ENCODE measurements around the gene TMEM156. TPM values are rescaled to one million over a fixed set of nuclear protein-coding genes. Genes with fewer than 3 reads are reported as not detected.
"Not testable (repeated sequence)": the region's sequence is repeated elsewhere in the genome, so short reads cannot be mapped to it uniquely, and the experiment has no call there.

TMEM156 gene
- total RNA-seq, 2 experiments from 2014 or later, result 9.3 to 10.7 TPM

- CTCF ChIA-PET, result no interaction called here
- POLR2A ChIA-PET, result no interaction called here
Measured at GRCh38 chr4:39021631-39022030, 10.6 kb downstream of the TMEM156 start.

- CTCF ChIA-PET, result no interaction called here
Measured at GRCh38 chr4:39020130-39020529, 12.1 kb downstream of the TMEM156 start.

GRCh38 chr4:39014028-39014427, 18.2 kb downstream of the TMEM156 start:
- ChIA-PET POLR2A (no interaction called here), CTCF (no interaction called here)

More at GRCh38 chr4:39020130-39020529, 12.1 kb downstream of the TMEM156 start:
- POLR2A ChIA-PET, result no interaction called here

GRCh38 chr4:39004758-39005157, 27.5 kb downstream of the TMEM156 start:
- CTCF ChIA-PET, result no interaction called here
- POLR2A ChIA-PET, result no interaction called here

- CTCF ChIA-PET, POLR2A ChIA-PET: not testable (repeated sequence)
Measured at GRCh38 chr4:39002058-39002457, 30.2 kb downstream of the TMEM156 start.

GRCh38 chr4:38995660-38996005, 36.6 kb downstream of the TMEM156 start:
- ChIA-PET CTCF (no interaction called here), POLR2A (no interaction called here)

GRCh38 chr4:38994135-38994534, 38.1 kb downstream of the TMEM156 start:
- POLR2A ChIA-PET, result no interaction called here
- CTCF ChIA-PET, result no interaction called here

GRCh38 chr4:38993683-38994082, 38.5 kb downstream of the TMEM156 start:
- ChIA-PET POLR2A (no interaction called here), CTCF (no interaction called here)

GRCh38 chr4:38990241-38990640, 42.0 kb downstream of the TMEM156 start:
- ChIA-PET POLR2A (no interaction called here), CTCF (interaction anchor here (0.6 kb wide), 1 partner anchor 62 kb away, joined by 3 read pairs; no protein-coding TSS in a partner anchor)

GRCh38 chr4:38989487-38989886, 42.7 kb downstream of the TMEM156 start:
- CTCF ChIA-PET, result no interaction called here
- POLR2A ChIA-PET, result no interaction called here

- POLR2A ChIA-PET, result not testable (repeated sequence)
- CTCF ChIA-PET, result interaction anchor here (0.6 kb wide), 1 partner anchor 244 kb away, joined by 3 read pairs; no protein-coding TSS in a partner anchor
Measured at GRCh38 chr4:38988353-38988752, 43.9 kb downstream of the TMEM156 start.

- POLR2A ChIA-PET, result interaction anchor here (0.6 kb wide), 1 partner anchor 1299 kb away, joined by 3 read pairs; no protein-coding TSS in a partner anchor
- CTCF ChIA-PET, result interaction anchor here (1.5 kb wide), 1 partner anchor 36 kb away, joined by 3 read pairs; no protein-coding TSS in a partner anchor
Measured at GRCh38 chr4:38987491-38987890, 44.7 kb downstream of the TMEM156 start.

GRCh38 chr4:38985410-38986100, 46.7 kb downstream of the TMEM156 start:
- POLR2A ChIA-PET, result no interaction called here

GRCh38 chr4:38983787-38984598, 48.2 kb downstream of the TMEM156 start:
- CTCF ChIA-PET, result interaction anchor here (0.6 kb wide), 1 partner anchor 205 kb away, joined by 3 read pairs; no protein-coding TSS in a partner anchor
- POLR2A ChIA-PET, result interaction anchor here (0.6 kb wide), 1 partner anchor 42 kb away, joined by 3 read pairs; no protein-coding TSS in a partner anchor

More at GRCh38 chr4:38985410-38986100, 46.7 kb downstream of the TMEM156 start:
- CTCF ChIA-PET, result no interaction called here

GRCh38 chr4:38983291-38983690, 48.9 kb downstream of the TMEM156 start:
- CTCF ChIA-PET, result no interaction called here
- POLR2A ChIA-PET, result no interaction called here

GRCh38 chr4:38982361-38983095, 49.7 kb downstream of the TMEM156 start:
- CTCF ChIA-PET, result no interaction called here

GRCh38 chr4:38980903-38981676, 51.1 kb downstream of the TMEM156 start:
- POLR2A ChIA-PET, result no interaction called here

More at GRCh38 chr4:38982361-38983095, 49.7 kb downstream of the TMEM156 start:
- POLR2A ChIA-PET, result no interaction called here

GRCh38 chr4:38979511-38980230, 52.5 kb downstream of the TMEM156 start:
- POLR2A ChIA-PET, result no interaction called here
- CTCF ChIA-PET, result interaction anchor here (0.7 kb wide), 1 partner anchor 20 kb away, joined by 3 read pairs; no protein-coding TSS in a partner anchor

More at GRCh38 chr4:38980903-38981676, 51.1 kb downstream of the TMEM156 start:
- CTCF ChIA-PET, result no interaction called here

- CTCF ChIA-PET, result no interaction called here
- POLR2A ChIA-PET, result no interaction called here
Measured at GRCh38 chr4:38979081-38979480, 53.1 kb downstream of the TMEM156 start.
